HepG2 (cell line): Measurements from ENCODE around the gene HCRT. TPM values are rescaled to one million over a fixed set of nuclear protein-coding genes. Genes with fewer than 3 reads are reported as not detected.

Source experiments
- ARID2 ChIP-seq: sonication (generic); formaldehyde crosslinking; IDR thresholded peaks from 2 replicates; pipeline ENCODE4 v1.8.1; 2022; ENCODE audit warnings: mild to moderate bottlenecking, missing genetic modification reagents, borderline replicate concordance
- CAMTA2 ChIP-seq: sonication (generic); formaldehyde crosslinking; IDR thresholded peaks from 2 replicates; pipeline ENCODE4 v1.4.0; 2020; ENCODE audit warnings: mild to moderate bottlenecking, missing genetic modification reagents, borderline replicate concordance
- HOXD1 ChIP-seq: sonication (generic); formaldehyde crosslinking; IDR thresholded peaks from 2 replicates; pipeline ENCODE4 v1.5.0; 2020; ENCODE audit warnings: missing genetic modification reagents
- MEF2D ChIP-seq: sonication (generic); formaldehyde crosslinking; IDR thresholded peaks from 2 replicates; pipeline ENCODE4 v1.5.1; 2020; ENCODE audit warnings: mild to moderate bottlenecking, missing genetic modification reagents
- NFE2 ChIP-seq: sonication (generic); formaldehyde crosslinking; IDR thresholded peaks from 2 replicates; pipeline ENCODE4 v1.4.0; 2020; ENCODE audit warnings: missing genetic modification reagents
- PTBP1 ChIP-seq: fragments of 200-400 bp; formaldehyde crosslinking; IDR thresholded peaks from 2 replicates; pipeline ENCODE4 v1.6.1; 2018; ENCODE audit warnings: low read length, low read depth; ENCODE audit not compliant: poor library complexity, severe bottlenecking
- SALL1 ChIP-seq: sonication (generic); formaldehyde crosslinking; IDR thresholded peaks from 2 replicates; pipeline ENCODE4 v1.8.0; 2022; ENCODE audit warnings: mild to moderate bottlenecking, missing genetic modification reagents
- SALL2 ChIP-seq: sonication (generic); formaldehyde crosslinking; IDR thresholded peaks from 2 replicates; pipeline ENCODE4 v1.8.1; 2023; ENCODE audit warnings: mild to moderate bottlenecking, missing genetic modification reagents, inconsistent platforms
- SSRP1 ChIP-seq: IDR thresholded peaks from 2 replicates; pipeline ENCODE4 v1.6.1; 2016; ENCODE audit warnings: control low read depth
- ZNF138 ChIP-seq: sonication (generic); formaldehyde crosslinking; IDR thresholded peaks from 2 replicates; pipeline ENCODE4 v1.5.0; 2020; ENCODE audit warnings: mild to moderate bottlenecking, low read depth, missing genetic modification reagents
- ZNF260 ChIP-seq: sonication (generic); formaldehyde crosslinking; IDR thresholded peaks from 2 replicates; pipeline ENCODE4 v1.4.0; 2020; ENCODE audit warnings: missing genetic modification reagents, low read depth, mild to moderate bottlenecking, borderline replicate concordance
- ZNF33A ChIP-seq: sonication (generic); formaldehyde crosslinking; IDR thresholded peaks from 2 replicates; pipeline ENCODE4 v1.5.1; 2020; ENCODE audit warnings: missing genetic modification reagents, mild to moderate bottlenecking, moderate library complexity, borderline replicate concordance
- ZNF343 ChIP-seq: sonication (generic); formaldehyde crosslinking; IDR thresholded peaks from 2 replicates; pipeline ENCODE4 v1.4.0; 2020; ENCODE audit warnings: mild to moderate bottlenecking, missing genetic modification reagents
- ZNF550 ChIP-seq: sonication (generic); formaldehyde crosslinking; IDR thresholded peaks from 2 replicates; pipeline ENCODE4 v1.4.0; 2020; ENCODE audit warnings: mild to moderate bottlenecking, missing genetic modification reagents, borderline replicate concordance
- ZNF839 ChIP-seq: sonication (generic); formaldehyde crosslinking; IDR thresholded peaks from 2 replicates; pipeline ENCODE4 v1.4.0; 2020; ENCODE audit warnings: missing genetic modification reagents, mild to moderate bottlenecking, borderline replicate concordance
- polyA plus RNA-seq, 8 experiments: library from polyadenylated mRNA; depleted of rRNA in 3 of 8; stranded (reverse) in 7 of 8; unstranded in 1 of 8; fragments of >200 nt; fragmentation: Illumina TruSeq in 4 of 8; extraction: Trizol in 4 of 8; gene quantifications; 2 replicates each; pipeline versions ENCODE4 v1.2.1 to v1.2.3, GENCODE V29; 2011 to 2016; ENCODE audit warnings: low read depth in 4 of 8, missing spikeins in 1 of 8, mixed read lengths in 1 of 8; ENCODE audit not compliant: insufficient read depth in 1 of 8
- total RNA-seq, 5 experiments: library from RNA; depleted of rRNA; stranded (reverse); fragments of >200 nt; fragmentation: Illumina TruSeq; extraction: Trizol; gene quantifications; 2 replicates each; pipeline ENCODE4 v1.2.3, GENCODE V29; 2016; ENCODE audit warnings: low read depth in 1 of 5
- TF ChIP-seq, protein P1 (sequence below): sonication (generic); formaldehyde crosslinking; IDR thresholded peaks from 2 replicates; pipeline ENCODE4 v1.4.0; 2020; ENCODE audit warnings: missing genetic modification reagents, borderline replicate concordance
- TF ChIP-seq, protein P2 (sequence below): sonication (generic); formaldehyde crosslinking; IDR thresholded peaks from 2 replicates; pipeline ENCODE4 v1.8.0; 2022; ENCODE audit warnings: low read depth, missing genetic modification reagents
- TF ChIP-seq, protein P3 (sequence below): sonication (generic); formaldehyde crosslinking; IDR thresholded peaks from 2 replicates; pipeline ENCODE4 v1.4.0; 2020; ENCODE audit warnings: missing genetic modification reagents
- TF ChIP-seq, protein P4 (sequence below): sonication (generic); formaldehyde crosslinking; IDR thresholded peaks from 2 replicates; pipeline ENCODE4 v1.4.0; 2020; ENCODE audit warnings: missing genetic modification reagents, mild to moderate bottlenecking, borderline replicate concordance

Gene HCRT
- total and polyA plus RNA-seq, 2 of the 13 experiments (the other 11 are each of a cell fraction or from before 2014, with no cell fraction given), result not detected

DNA sequence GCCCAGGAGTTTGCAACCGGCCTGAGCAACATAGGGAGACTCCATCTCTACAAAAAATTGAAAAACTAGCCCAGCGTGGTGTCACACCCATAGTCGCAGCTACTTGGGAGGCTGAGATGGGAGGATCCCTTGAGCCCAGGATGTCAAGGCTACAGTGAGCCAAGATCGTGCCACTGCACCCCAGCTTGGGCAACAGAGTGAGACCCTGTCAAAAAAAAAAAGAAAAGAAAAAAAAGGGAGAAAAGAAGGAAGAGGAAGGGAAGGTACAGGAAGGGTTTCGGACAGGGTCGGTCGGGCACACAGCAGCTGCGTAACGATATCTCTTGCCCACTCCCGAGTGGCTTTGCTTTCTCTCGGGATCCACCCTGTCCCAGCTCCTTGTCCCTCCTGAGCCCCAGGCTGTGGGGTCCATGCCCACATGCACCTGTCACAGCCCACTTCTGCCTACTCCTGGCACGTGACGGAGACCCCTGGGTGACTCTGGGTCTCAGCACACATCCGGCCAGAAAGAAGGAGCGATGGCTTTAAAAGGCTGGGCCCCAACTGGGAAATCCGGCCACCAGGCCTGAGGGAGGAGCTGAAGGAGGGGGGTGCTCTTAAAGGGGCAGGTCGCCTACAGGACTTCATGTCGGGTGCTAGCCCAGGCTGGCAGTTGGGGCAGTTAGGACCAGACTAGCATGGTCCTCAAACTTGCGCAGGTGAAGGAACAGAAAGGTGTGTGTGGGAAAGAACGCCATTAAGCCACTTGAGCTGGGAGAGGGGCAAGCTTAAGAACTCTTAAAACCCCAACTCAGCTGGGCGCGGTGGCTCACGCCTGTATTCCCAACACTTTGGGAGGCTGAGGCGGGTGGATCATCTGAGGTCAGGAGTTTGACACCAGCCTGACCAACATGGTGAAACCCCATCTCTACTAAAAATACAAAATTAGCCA, 9.0 kb upstream of the HCRT start, which contains the start of gene GHDC (continued):
- TF ChIP-seq, protein P1, sequence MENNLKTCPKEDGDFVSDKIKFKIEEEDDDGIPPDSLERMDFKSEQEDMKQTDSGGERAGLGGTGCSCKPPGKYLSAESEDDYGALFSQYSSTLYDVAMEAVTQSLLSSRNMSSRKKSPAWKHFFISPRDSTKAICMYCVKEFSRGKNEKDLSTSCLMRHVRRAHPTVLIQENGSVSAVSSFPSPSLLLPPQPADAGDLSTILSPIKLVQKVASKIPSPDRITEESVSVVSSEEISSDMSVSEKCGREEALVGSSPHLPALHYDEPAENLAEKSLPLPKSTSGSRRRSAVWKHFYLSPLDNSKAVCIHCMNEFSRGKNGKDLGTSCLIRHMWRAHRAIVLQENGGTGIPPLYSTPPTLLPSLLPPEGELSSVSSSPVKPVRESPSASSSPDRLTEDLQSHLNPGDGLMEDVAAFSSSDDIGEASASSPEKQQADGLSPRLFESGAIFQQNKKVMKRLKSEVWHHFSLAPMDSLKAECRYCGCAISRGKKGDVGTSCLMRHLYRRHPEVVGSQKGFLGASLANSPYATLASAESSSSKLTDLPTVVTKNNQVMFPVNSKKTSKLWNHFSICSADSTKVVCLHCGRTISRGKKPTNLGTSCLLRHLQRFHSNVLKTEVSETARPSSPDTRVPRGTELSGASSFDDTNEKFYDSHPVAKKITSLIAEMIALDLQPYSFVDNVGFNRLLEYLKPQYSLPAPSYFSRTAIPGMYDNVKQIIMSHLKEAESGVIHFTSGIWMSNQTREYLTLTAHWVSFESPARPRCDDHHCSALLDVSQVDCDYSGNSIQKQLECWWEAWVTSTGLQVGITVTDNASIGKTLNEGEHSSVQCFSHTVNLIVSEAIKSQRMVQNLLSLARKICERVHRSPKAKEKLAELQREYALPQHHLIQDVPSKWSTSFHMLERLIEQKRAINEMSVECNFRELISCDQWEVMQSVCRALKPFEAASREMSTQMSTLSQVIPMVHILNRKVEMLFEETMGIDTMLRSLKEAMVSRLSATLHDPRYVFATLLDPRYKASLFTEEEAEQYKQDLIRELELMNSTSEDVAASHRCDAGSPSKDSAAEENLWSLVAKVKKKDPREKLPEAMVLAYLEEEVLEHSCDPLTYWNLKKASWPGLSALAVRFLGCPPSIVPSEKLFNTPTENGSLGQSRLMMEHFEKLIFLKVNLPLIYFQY (CRISPR knock-in tag), result no peak
- TF ChIP-seq SALL2, result peak; percentile 85; the same call in 1 of the 2 replicates
- 0 out of 2 replicates have a peak, but pooled peaks have one; percentile 49 for TF ChIP-seq ZNF839 (CRISPR knock-in tag)
- TF ChIP-seq ZNF138 (CRISPR knock-in tag), result peak; percentile 79; the same call in 1 of the 2 replicates
- TF ChIP-seq ZNF343 (CRISPR knock-in tag), result 0 out of 2 replicates have a peak, but pooled peaks have one; percentile 21
- TF ChIP-seq, protein P2, sequence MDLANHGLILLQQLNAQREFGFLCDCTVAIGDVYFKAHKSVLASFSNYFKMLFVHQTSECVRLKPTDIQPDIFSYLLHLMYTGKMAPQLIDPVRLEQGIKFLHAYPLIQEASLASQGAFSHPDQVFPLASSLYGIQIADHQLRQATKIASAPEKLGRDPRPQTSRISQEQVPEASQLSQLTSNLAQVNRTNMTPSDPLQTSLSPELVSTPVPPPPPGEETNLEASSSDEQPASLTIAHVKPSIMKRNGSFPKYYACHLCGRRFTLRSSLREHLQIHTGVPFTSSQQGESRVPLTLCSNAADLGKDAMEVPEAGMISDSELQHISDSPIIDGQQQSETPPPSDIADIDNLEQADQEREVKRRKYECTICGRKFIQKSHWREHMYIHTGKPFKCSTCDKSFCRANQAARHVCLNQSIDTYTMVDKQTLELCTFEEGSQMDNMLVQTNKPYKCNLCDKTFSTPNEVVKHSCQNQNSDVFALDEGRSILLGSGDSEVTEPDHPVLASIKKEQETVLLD (CRISPR knock-in tag), result no peak
- TF ChIP-seq ZNF260 (CRISPR knock-in tag), result no peak
- peak; percentile 70; the same call in 1 of the 2 replicates for TF ChIP-seq CAMTA2
- TF ChIP-seq SALL1 (CRISPR knock-in tag), result peak; percentile 72
- TF ChIP-seq, protein P3, sequence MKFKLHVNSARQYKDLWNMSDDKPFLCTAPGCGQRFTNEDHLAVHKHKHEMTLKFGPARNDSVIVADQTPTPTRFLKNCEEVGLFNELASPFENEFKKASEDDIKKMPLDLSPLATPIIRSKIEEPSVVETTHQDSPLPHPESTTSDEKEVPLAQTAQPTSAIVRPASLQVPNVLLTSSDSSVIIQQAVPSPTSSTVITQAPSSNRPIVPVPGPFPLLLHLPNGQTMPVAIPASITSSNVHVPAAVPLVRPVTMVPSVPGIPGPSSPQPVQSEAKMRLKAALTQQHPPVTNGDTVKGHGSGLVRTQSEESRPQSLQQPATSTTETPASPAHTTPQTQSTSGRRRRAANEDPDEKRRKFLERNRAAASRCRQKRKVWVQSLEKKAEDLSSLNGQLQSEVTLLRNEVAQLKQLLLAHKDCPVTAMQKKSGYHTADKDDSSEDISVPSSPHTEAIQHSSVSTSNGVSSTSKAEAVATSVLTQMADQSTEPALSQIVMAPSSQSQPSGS (CRISPR knock-in tag), result peak; percentile 54
- TF ChIP-seq PTBP1, result peak; percentile 80
- peak; percentile 47; the same call in 1 of the 2 replicates for TF ChIP-seq ZNF550
- peak; percentile 83; the same call in 1 of the 2 replicates for TF ChIP-seq MEF2D (CRISPR knock-in tag)
- no peak; the same call in 1 of the 2 replicates for TF ChIP-seq SSRP1
- TF ChIP-seq NFE2, result no peak
- TF ChIP-seq ARID2 (CRISPR knock-in tag), result no peak
- 0 out of 2 replicates have a peak, but pooled peaks have one; percentile 54 for TF ChIP-seq ZNF33A (CRISPR knock-in tag)
- peak; percentile 63; the same call in 1 of the 2 replicates for TF ChIP-seq HOXD1 (CRISPR knock-in tag)
- TF ChIP-seq, protein P4, sequence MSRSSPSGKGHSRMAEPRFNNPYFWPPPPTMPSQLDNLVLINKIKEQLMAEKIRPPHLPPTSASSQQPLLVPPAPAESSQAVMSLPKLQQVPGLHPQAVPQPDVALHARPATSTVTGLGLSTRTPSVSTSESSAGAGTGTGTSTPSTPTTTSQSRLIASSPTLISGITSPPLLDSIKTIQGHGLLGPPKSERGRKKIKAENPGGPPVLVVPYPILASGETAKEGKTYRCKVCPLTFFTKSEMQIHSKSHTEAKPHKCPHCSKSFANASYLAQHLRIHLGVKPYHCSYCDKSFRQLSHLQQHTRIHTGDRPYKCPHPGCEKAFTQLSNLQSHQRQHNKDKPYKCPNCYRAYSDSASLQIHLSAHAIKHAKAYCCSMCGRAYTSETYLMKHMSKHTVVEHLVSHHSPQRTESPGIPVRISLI (CRISPR knock-in tag), result no peak
